Measurements from ENCODE around the gene RRM1. TPM values are rescaled to one million over a fixed set of nuclear protein-coding genes. Genes with fewer than 3 reads are reported as not detected.
"Not testable (repeated sequence)": the region's sequence is repeated elsewhere in the genome, so short reads cannot be mapped to it uniquely, and the experiment has no call there.

The RRM1 gene
- total RNA-seq, 1 donor from 2014 or later: 142 TPM

DNA sequence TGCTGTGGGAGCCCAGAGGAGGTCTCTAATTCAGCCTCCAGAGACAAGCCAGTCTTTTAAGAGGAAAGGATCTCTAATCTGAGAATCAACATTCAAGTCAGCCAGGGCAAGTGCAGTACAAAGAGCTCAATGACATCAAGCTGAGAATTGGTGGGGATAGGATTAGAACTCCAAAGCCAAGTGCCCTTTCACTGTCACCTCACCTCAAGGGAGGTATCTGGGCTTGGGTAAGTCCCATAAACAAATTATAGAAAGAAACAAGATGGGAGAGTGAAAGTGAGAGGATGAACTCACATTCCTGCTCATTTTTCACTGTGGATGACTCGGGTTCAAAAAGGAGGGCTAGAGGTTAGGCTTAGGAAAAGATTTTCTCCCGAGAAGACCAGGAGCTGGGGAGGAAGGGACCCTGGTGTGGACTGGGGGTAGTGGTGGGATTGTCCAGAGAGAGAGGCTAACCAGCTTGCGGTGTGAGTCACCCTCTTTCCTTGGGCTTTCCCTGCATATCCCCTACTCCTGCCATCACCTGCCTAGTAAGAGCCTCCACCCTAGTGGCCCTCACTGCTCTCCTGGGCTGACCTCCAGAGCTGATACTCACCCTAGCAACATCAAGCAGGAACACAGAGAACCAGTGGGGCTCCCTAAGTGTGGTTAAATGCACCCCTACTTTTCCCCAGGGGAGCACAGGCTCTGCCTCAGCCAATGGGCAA is 70.4 kb downstream of the RRM1 start:
- no peak overlapping the region for H3K27ac Mint-ChIP-seq
- H3K27me3 Mint-ChIP-seq (ENCODE audit: low read depth): peaks cover 4% of the 10 kb centered on the region
- no peaks in the 10 kb centered on the region for H3K36me3 Mint-ChIP-seq (ENCODE audit: low read depth)
- H3K4me3 Mint-ChIP-seq (ENCODE audit: low read depth): no peak overlapping the region
- no peak for DNase-seq (ENCODE audit: low spot score)
- no peaks in the 10 kb centered on the region for H3K4me1 Mint-ChIP-seq (ENCODE audit: low read depth)
- no peaks in the 10 kb centered on the region for H3K9me3 Mint-ChIP-seq
- intact Hi-C loops (cut with micrococcal nuclease): no loop called here

GRCh38 chr11:4167292-4167691 is 72.7 kb downstream of the RRM1 start:
- Mint-ChIP-seq H3K36me3 (ENCODE audit: low read depth) (no peaks in the 10 kb centered on the region), H3K27me3 (ENCODE audit: low read depth) (no peaks in the 10 kb centered on the region), H3K4me3 (ENCODE audit: low read depth) (no peak overlapping the region), H3K9me3 (no peaks in the 10 kb centered on the region), H3K4me1 (ENCODE audit: low read depth) (no peaks in the 10 kb centered on the region), H3K27ac (no peak overlapping the region)
- no peak for DNase-seq (ENCODE audit: low spot score)
- intact Hi-C loops (cut with micrococcal nuclease): no loop called here

DNA sequence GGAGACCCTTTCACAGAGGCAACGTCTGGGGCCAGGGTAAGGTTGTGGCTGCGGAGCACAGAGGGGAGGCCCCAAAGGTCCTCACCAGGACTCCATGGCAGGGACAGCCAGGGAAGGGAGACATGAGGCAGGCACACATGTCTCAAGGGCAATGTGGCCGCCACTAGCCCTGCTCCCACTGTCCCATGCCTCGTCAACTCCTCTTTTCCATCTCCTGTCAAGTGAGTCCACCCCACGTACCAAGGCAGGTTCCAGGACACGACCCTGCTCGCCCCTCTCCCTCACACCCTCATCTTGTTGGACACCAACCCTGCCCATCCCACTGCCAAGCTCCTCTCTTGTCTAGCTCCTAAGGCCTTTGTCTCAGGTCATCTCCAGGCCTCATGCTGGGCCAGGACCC is 73.2 kb downstream of the RRM1 start:
- no peaks in the 10 kb centered on the region for H3K27me3 Mint-ChIP-seq (ENCODE audit: low read depth)
- H3K36me3 Mint-ChIP-seq (ENCODE audit: low read depth): no peaks in the 10 kb centered on the region
- H3K4me1 Mint-ChIP-seq (ENCODE audit: low read depth): no peaks in the 10 kb centered on the region
- intact Hi-C loops (cut with micrococcal nuclease): no loop called here
- H3K4me3 Mint-ChIP-seq (ENCODE audit: low read depth): no peak overlapping the region
- H3K9me3 Mint-ChIP-seq: no peaks in the 10 kb centered on the region
- no peak overlapping the region for H3K27ac Mint-ChIP-seq
- DNase-seq (ENCODE audit: low spot score): no peak

DNA sequence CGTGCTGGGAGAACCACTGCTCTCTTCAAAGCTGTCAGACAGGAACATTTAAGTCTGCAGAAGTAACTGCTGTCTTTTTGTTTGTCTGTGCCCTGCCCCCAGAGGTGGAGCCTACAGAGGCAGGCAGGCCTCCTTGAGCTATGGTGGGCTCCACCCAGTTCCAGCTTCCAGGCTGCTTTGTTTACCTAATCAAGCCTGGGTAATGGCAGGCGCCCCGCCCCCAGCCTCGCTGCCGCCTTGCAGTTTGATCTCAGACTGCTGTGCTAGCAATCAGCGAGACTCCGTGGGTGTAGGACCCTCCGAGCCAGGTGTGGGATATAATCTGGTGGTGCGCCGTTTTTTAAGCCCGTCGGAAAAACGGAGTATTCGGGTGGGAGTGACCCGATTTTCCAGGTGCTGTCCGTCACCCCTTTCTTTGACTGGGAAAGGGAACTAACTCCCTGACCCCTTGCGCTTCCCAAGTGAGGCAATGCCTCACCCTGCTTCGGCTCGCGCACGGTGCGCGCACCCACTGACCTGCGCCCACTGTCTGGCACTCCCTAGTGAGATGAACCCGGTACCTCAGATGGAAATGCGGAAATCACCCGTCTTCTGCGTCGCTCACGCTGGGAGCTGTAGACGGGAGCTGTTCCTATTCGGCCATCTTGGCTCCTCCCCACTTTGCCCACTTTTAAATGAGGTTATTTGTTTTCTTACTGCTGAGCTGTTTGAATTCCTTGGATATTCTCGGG is 81.2 kb downstream of the RRM1 start:
- H3K4me3 Mint-ChIP-seq (ENCODE audit: low read depth); H3K4me1 Mint-ChIP-seq (ENCODE audit: low read depth); intact Hi-C loops (cut with micrococcal nuclease); H3K27ac Mint-ChIP-seq; H3K27me3 Mint-ChIP-seq (ENCODE audit: low read depth); H3K36me3 Mint-ChIP-seq (ENCODE audit: low read depth); DNase-seq (ENCODE audit: low spot score); H3K9me3 Mint-ChIP-seq: not testable (repeated sequence)

DNA sequence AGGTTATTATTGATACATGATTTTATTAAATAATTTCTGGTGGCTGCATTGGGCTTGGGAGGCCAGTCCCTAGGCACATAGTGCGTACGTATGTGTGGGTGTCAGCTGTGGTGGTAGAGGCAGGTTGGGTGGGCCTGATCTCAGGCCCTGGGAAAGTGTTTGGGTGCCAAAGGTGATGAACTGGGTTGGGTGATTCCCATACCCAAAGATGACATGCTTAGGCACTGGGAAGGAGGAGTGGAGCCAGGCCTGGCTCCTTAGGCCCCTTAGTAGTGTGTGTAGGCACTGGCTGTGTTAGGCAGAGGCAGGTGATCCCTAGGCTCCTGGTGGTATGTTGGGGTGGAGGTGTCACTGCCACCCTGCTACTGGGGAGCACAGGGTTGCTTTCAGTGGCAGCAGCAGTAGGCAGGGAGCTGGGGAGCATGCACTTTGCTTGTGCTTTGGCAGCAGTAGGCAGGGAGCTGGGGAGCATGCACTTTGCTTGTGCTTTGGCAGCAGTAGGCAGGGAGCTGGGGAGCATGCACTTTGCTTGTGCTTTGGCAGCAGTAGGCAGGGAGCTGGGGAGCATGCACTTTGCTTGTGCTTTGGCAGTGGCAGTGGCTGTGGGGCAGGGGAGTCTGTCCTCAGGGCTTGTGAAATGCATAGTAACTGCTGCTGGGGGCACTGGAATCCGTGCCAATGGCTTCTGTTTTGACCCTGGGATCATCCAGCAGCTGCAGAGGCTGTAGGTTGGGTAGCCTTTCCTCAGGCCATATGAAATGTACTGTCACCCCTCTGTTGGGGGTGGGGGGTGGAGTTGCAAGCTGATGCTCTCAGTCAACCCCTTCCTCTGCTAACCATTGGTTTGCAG is 84.4 kb downstream of the RRM1 start:
- H3K4me1 Mint-ChIP-seq (ENCODE audit: low read depth): no peaks in the 10 kb centered on the region
- no peaks in the 10 kb centered on the region for H3K36me3 Mint-ChIP-seq (ENCODE audit: low read depth)
- H3K9me3 Mint-ChIP-seq: no peaks in the 10 kb centered on the region
- peaks cover 9% of the 10 kb centered on the region for H3K27me3 Mint-ChIP-seq (ENCODE audit: low read depth)
- H3K27ac Mint-ChIP-seq: no peak overlapping the region
- intact Hi-C loops (cut with micrococcal nuclease): no loop called here
- H3K4me3 Mint-ChIP-seq (ENCODE audit: low read depth): no peak overlapping the region
- no peak for DNase-seq (ENCODE audit: low spot score)

DNA sequence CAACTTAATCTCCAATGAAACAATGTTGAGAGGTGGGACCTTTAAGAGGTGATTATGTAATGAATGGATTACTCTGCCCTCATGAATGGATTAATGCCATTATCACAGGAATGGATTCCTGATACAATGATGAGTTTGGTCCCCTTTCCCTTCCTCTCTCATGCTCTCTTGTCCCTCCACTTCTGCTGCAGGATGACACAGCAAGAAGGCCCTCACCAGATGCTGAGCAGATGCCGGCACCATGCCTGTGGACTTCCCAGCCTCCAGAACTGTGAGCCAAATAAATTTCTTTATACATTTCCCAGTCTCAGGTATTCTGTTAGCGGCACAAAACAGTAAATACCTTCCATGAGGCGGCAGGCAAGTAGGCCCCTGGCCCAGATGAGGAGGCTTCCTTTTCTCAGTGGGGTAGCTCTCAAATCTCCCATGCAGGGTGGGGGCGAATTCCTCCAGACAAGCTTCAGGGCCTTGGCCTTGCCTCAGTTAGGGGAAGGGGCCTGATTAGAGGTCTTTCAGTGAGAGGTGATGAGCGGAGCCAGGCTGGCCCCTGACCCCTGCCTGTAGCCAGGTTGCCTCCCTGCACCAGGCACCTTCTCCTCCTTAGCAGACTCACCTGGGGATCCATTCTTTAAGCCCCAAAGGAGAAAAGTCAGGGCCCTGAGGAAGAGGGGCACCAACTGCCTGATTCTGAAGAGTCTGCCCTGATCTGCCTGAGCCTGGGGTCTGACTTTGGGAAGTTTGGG is 86.0 kb downstream of the RRM1 start:
- Mint-ChIP-seq H3K4me1 (ENCODE audit: low read depth) (peaks cover 2% of the 10 kb centered on the region), H3K36me3 (ENCODE audit: low read depth) (no peaks in the 10 kb centered on the region), H3K27me3 (ENCODE audit: low read depth) (peaks cover 9% of the 10 kb centered on the region), H3K27ac (no peak overlapping the region), H3K4me3 (ENCODE audit: low read depth) (no peak overlapping the region), H3K9me3 (no peaks in the 10 kb centered on the region)
- intact Hi-C loops (cut with micrococcal nuclease): loop anchor here (10.0 kb wide), 2 partner anchors 214 to 454 kb away; partner anchors contain the start of genes OR51D1 and TRIM21
- no peak for DNase-seq (ENCODE audit: low spot score)

GRCh38 chr11:4181782-4182721 is 87.5 kb downstream of the RRM1 start:
- peak; percentile 25 for DNase-seq (ENCODE audit: low spot score)
- intact Hi-C loops (cut with micrococcal nuclease): loop anchor here (10.0 kb wide), 2 partner anchors 213 to 453 kb away; partner anchors contain the start of genes OR51D1 and TRIM21
- H3K36me3 Mint-ChIP-seq (ENCODE audit: low read depth): no peaks in the 10 kb centered on the region
- H3K27me3 Mint-ChIP-seq (ENCODE audit: low read depth): peaks cover 9% of the 10 kb centered on the region
- no peaks in the 10 kb centered on the region for H3K9me3 Mint-ChIP-seq
- H3K4me1 Mint-ChIP-seq (ENCODE audit: low read depth): peaks cover 5% of the 10 kb centered on the region
- H3K4me3 Mint-ChIP-seq (ENCODE audit: low read depth): no peak overlapping the region
- H3K27ac Mint-ChIP-seq: no peak overlapping the region

GRCh38 chr11:4183410-4184057 is 88.9 kb downstream of the RRM1 start:
- Mint-ChIP-seq H3K9me3 (no peaks in the 10 kb centered on the region), H3K4me1 (ENCODE audit: low read depth) (peaks cover 8% of the 10 kb centered on the region), H3K27me3 (ENCODE audit: low read depth) (peaks cover 7% of the 10 kb centered on the region), H3K36me3 (ENCODE audit: low read depth) (no peaks in the 10 kb centered on the region), H3K27ac (no peak overlapping the region), H3K4me3 (ENCODE audit: low read depth) (no peak overlapping the region)
- intact Hi-C loops (cut with micrococcal nuclease): loop anchor here (10.0 kb wide), 2 partner anchors 211 to 451 kb away; partner anchors contain the start of genes OR51D1 and TRIM21
- DNase-seq (ENCODE audit: low spot score): no peak

- intact Hi-C loops (cut with micrococcal nuclease): loop anchor here (10.0 kb wide), 2 partner anchors 210 to 450 kb away; partner anchors contain the start of genes OR51D1 and TRIM21
- Mint-ChIP-seq H3K9me3 (no peaks in the 10 kb centered on the region), H3K4me1 (ENCODE audit: low read depth) (peaks cover 8% of the 10 kb centered on the region), H3K4me3 (ENCODE audit: low read depth) (no peak overlapping the region), H3K27me3 (ENCODE audit: low read depth) (peaks cover 13% of the 10 kb centered on the region), H3K36me3 (ENCODE audit: low read depth) (no peaks in the 10 kb centered on the region), H3K27ac (no peak overlapping the region)
- no peak for DNase-seq (ENCODE audit: low spot score)
These were observed 89.7 kb downstream of the RRM1 start for GRCh38 chr11:4184163-4184916.

DNA sequence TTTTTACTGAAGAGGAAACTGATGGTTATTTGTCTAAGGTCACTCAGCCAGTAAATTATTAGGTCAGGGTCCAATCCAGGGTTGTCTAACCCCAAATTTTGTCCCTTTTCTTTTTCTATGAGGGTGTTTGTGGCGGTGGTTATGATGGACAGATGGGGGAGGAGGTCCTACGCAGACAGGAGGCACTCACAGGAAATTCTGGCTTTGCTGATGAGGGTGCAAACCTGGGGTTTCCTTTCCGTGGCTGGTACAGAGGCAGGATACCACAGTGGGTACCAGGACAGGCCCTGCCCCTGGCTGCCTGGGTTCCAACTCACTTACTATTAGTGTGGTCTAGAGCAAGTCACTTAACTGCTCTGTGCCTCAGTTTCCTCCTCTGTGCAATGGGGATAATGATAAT is 91.0 kb downstream of the RRM1 start:
- H3K4me3 Mint-ChIP-seq (ENCODE audit: low read depth): no peak overlapping the region
- no peaks in the 10 kb centered on the region for H3K36me3 Mint-ChIP-seq (ENCODE audit: low read depth)
- intact Hi-C loops (cut with micrococcal nuclease): loop anchor here (10.0 kb wide), 2 partner anchors 209 to 449 kb away; partner anchors contain the start of genes OR51D1 and TRIM21
- no peaks in the 10 kb centered on the region for H3K9me3 Mint-ChIP-seq
- DNase-seq (ENCODE audit: low spot score): no peak
- peaks cover 8% of the 10 kb centered on the region for H3K4me1 Mint-ChIP-seq (ENCODE audit: low read depth)
- peaks cover 14% of the 10 kb centered on the region for H3K27me3 Mint-ChIP-seq (ENCODE audit: low read depth)
- H3K27ac Mint-ChIP-seq: no peak overlapping the region
